ENCODE measurements around the gene PSMG2.

- TF ChIP-seq POLR2A (IDR thresholded peaks at IDR 0.05), result peak; percentile 35
- TF ChIP-seq CTCF (IDR thresholded peaks at IDR 0.05), result no peak
Measured at GRCh38 chr18:12656938-12657683, 45.7 kb upstream of the PSMG2 start.

Measured in ovary (tissue), 3 donors.